ENCODE results near the gene PARD6G.
A peak's percentile ranks its signal among the peaks of the same experiment; 100 is the strongest.

Gene PARD6G

DNA sequence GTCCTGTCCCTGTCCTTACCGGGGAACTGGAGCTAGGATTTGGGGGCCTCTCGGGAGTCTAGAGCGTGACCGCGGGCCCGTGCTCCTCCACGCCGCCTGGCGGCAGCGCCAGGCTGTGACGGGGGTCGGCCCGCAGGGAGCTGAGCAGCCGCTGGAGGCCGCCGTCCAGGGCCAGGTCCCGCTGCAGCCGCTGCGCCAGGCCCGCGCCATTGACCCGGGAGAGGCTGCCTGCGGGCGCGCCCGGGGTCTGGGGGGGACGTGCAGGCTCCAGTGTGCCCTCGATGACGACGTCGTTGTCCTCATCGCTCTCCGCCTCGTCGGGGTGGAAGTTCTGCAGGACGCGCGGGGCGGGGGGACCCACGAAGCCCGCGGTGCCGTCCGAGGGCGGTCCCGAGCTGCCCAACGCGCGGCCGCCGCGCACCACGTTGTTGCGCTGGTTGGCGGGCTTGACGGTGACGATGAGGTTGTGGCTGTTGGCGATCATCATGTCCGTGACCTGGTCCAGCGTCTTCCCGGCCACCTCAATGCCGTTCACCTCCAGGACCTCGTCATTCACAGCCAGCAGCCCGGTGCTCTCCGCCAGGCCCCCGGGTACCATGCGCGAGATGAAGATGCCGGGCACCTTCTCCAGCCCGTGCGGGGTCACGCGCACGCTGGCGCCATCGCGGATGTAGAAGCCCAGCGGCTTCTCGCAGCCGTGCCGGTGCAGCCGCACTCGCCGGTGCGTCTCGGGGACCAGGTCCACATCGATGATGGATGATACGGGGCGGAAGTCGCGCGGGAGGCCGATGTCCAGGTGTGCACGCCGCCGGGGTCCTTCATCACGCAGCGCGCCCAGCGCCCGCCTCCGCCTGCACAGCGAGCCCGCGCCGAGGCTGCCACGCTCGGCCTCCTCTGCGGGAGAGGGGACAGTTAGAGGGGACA, 87.3 kb downstream of the PARD6G start:
- H3K27ac ChIP-seq (ENCODE audit: low read depth, low read length), result no peak overlapping the region
- no peaks in the 10 kb centered on the region for H4K20me1 ChIP-seq (ENCODE audit: control insufficient read depth, insufficient read depth, low read depth, low read length)
- H3K27me3 ChIP-seq (ENCODE audit: control insufficient read depth, low read length), result no peaks in the 10 kb centered on the region
- no peaks in the 10 kb centered on the region for H3K9me3 ChIP-seq (ENCODE audit: control insufficient read depth, insufficient read depth, low read length)
- H3K4me1 ChIP-seq (ENCODE audit: control insufficient read depth, low read length), result no peaks in the 10 kb centered on the region
- no peaks in the 10 kb centered on the region for H3F3A ChIP-seq (ENCODE audit: control insufficient read depth, insufficient read depth)
- no peak overlapping the region for H3K4me2 ChIP-seq (ENCODE audit: low read length)
- TF ChIP-seq EZH2phosphoT487 (IDR thresholded peaks at IDR 0.05; ENCODE audit: borderline replicate concordance, low read length) (no peak), CTCF (IDR thresholded peaks at IDR 0.05; ENCODE audit: low read depth, low read length, poor library complexity, severe bottlenecking) (peak; percentile 59)
- H3K36me3 ChIP-seq (ENCODE audit: control insufficient read depth, low read length), result no peaks in the 10 kb centered on the region
- no peaks in the 10 kb centered on the region for H3K79me2 ChIP-seq (ENCODE audit: control insufficient read depth, low read length)
- H3K4me3 ChIP-seq (ENCODE audit: low read length), result no peak overlapping the region
- H3K9me2 ChIP-seq (replicated peaks; ENCODE audit: control insufficient read depth, low read length), result no peaks in the 10 kb centered on the region

- Histone ChIP-seq H4K20me1 (ENCODE audit: control insufficient read depth, insufficient read depth, low read depth, low read length) (no peaks in the 10 kb centered on the region), H3K79me2 (ENCODE audit: control insufficient read depth, low read length) (no peaks in the 10 kb centered on the region), H3K27me3 (ENCODE audit: control insufficient read depth, low read length) (no peaks in the 10 kb centered on the region), H3K4me2 (ENCODE audit: low read length) (no peak overlapping the region), H3F3A (ENCODE audit: control insufficient read depth, insufficient read depth) (no peaks in the 10 kb centered on the region), H3K9me3 (ENCODE audit: control insufficient read depth, insufficient read depth, low read length) (no peaks in the 10 kb centered on the region), H3K4me3 (ENCODE audit: low read length) (no peak overlapping the region), H3K27ac (ENCODE audit: low read depth, low read length) (no peak overlapping the region), H3K4me1 (ENCODE audit: control insufficient read depth, low read length) (no peaks in the 10 kb centered on the region), H3K36me3 (ENCODE audit: control insufficient read depth, low read length) (no peaks in the 10 kb centered on the region), H3K9me2 (replicated peaks; ENCODE audit: control insufficient read depth, low read length) (no peaks in the 10 kb centered on the region)
- no peak for TF ChIP-seq CTCF (IDR thresholded peaks at IDR 0.05; ENCODE audit: low read depth, low read length, poor library complexity, severe bottlenecking)
- TF ChIP-seq EZH2phosphoT487 (IDR thresholded peaks at IDR 0.05; ENCODE audit: borderline replicate concordance, low read length), result no peak
Observed at GRCh38 chr18:80158365-80158764, 88.9 kb downstream of the PARD6G start.

DNA sequence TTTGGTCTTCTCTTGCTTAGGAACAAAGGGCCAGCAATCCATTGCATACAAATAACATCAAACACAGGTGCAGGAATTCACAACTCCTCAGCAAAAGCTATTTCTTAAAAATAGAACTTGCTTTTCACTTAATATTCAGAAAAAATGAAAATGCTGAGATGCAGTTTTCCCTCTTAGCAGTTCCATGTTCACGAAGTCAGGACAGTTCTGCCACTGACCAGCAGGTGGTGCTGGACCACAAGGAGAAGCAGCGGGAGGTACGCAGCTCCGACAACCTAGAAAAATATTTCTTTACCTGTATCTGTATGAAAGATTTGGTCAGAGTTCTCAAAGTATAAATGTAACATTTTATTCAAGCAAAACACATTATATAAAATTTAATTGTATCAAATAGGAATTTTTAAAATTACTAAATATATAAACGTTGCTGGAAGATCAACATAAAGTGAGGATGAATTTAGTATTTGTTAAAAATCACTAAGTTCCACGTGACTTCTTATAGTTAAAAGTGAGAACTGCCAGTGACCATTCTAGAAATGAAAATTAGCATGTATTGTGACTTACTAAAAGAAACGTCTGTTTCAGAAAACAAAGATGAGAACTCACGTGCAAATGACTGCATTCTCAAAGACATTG, 89.5 kb downstream of the PARD6G start:
- Histone ChIP-seq H3K79me2 (ENCODE audit: control insufficient read depth, low read length) (no peaks in the 10 kb centered on the region), H3K9me3 (ENCODE audit: control insufficient read depth, insufficient read depth, low read length) (no peaks in the 10 kb centered on the region), H3K27me3 (ENCODE audit: control insufficient read depth, low read length) (no peaks in the 10 kb centered on the region), H3K4me2 (ENCODE audit: low read length) (no peak overlapping the region), H3K27ac (ENCODE audit: low read depth, low read length) (no peak overlapping the region), H3K4me3 (ENCODE audit: low read length) (no peak overlapping the region), H3K4me1 (ENCODE audit: control insufficient read depth, low read length) (no peaks in the 10 kb centered on the region), H3F3A (ENCODE audit: control insufficient read depth, insufficient read depth) (no peaks in the 10 kb centered on the region), H3K9me2 (replicated peaks; ENCODE audit: control insufficient read depth, low read length) (no peaks in the 10 kb centered on the region), H4K20me1 (ENCODE audit: control insufficient read depth, insufficient read depth, low read depth, low read length) (no peaks in the 10 kb centered on the region), H3K36me3 (ENCODE audit: control insufficient read depth, low read length) (no peaks in the 10 kb centered on the region)
- TF ChIP-seq CTCF (IDR thresholded peaks at IDR 0.05; ENCODE audit: low read depth, low read length, poor library complexity, severe bottlenecking), result peak; percentile 91
- no peak for TF ChIP-seq EZH2phosphoT487 (IDR thresholded peaks at IDR 0.05; ENCODE audit: borderline replicate concordance, low read length)
